ENCODE measurements around the gene CKAP4. TPM values are rescaled to one million over a fixed set of nuclear protein-coding genes. Genes with fewer than 3 reads are reported as not detected.

The CKAP4 gene
- total RNA-seq, 1 experiment from 2014 or later: 69.6 TPM

GRCh38 chr12:106265116-106265515, 17.3 kb upstream of the CKAP4 start:
- no peak overlapping the region for H3K27ac Mint-ChIP-seq
- ChIA-PET POLR2A (no interaction called here), CTCF (no interaction called here)
- no peaks in the 10 kb centered on the region for H3K9me3 Mint-ChIP-seq
- no peaks in the 10 kb centered on the region for H3K4me1 Mint-ChIP-seq
- DNase-seq (ENCODE audit: low spot score) (no peak), ATAC-seq (no peak)
- H3K4me3 Mint-ChIP-seq: no peak overlapping the region
- TF ChIP-seq NFYB (CRISPR knock-in tag; conservative IDR thresholded peaks at IDR 0.05; ENCODE audit: low read depth) (no peak), E2F4 (CRISPR knock-in tag; IDR thresholded peaks at IDR 0.05; ENCODE audit: borderline replicate concordance, low read depth) (no peak), SOX15 (CRISPR knock-in tag; IDR thresholded peaks at IDR 0.05) (no peak), PRDM15 (CRISPR knock-in tag; IDR thresholded peaks at IDR 0.05) (no peak), GTF2I (CRISPR knock-in tag; conservative IDR thresholded peaks at IDR 0.05) (no peak), JUN (CRISPR knock-in tag; IDR thresholded peaks at IDR 0.05) (no peak), IRF1 (CRISPR knock-in tag; IDR thresholded peaks at IDR 0.05) (no peak), IRF2 (CRISPR knock-in tag; IDR thresholded peaks at IDR 0.05; ENCODE audit: borderline replicate concordance, low read depth) (no peak), ZNF416 (CRISPR knock-in tag; IDR thresholded peaks at IDR 0.05) (no peak), ETV6 (CRISPR knock-in tag; IDR thresholded peaks at IDR 0.05) (no peak), PREB (CRISPR knock-in tag; IDR thresholded peaks at IDR 0.05; ENCODE audit: borderline replicate concordance) (no peak), AR (CRISPR knock-in tag; IDR thresholded peaks at IDR 0.05) (no peak), E2F1 (CRISPR knock-in tag; IDR thresholded peaks at IDR 0.05) (no peak), ATF6 (CRISPR knock-in tag; IDR thresholded peaks at IDR 0.05) (no peak)
- H3K27me3 Mint-ChIP-seq (ENCODE audit: low read depth): no peaks in the 10 kb centered on the region
- H3K36me3 Mint-ChIP-seq: no peaks in the 10 kb centered on the region
